T47D (cell line): ENCODE results near the gene S100A4.
"Not testable (repeated sequence)": the region's sequence is repeated elsewhere in the genome, so short reads cannot be mapped to it uniquely, and the experiment has no call there.

Source experiments
- DNase-seq, 2 experiments: peaks; one replicate each; pipeline versions ENCODE4 v3.0.0 to v3.0.0-alpha.2; 2011 to 2012; ENCODE audit warnings: low read depth in 1 of 2, low spot score in 1 of 2
- JUND ChIP-seq: IDR thresholded peaks from 2 replicates; pipeline ENCODE4 v1.6.1; 2012; ENCODE audit warnings: low read depth
- in situ Hi-C: cut with HindIII; loops from 2 replicates; pipeline ENCODE4 v1.10.0; 2016; ENCODE audit warnings: low sequenced_read_pairs, low pct_unique_long_range_greater_than_20kb

S100A4 gene

GRCh38 chr1:153577138-153577537 lies 31.5 kb upstream of the S100A4 start:
- no peak for DNase-seq
- no peak for TF ChIP-seq JUND
- in situ Hi-C loops: no loop called here

DNA sequence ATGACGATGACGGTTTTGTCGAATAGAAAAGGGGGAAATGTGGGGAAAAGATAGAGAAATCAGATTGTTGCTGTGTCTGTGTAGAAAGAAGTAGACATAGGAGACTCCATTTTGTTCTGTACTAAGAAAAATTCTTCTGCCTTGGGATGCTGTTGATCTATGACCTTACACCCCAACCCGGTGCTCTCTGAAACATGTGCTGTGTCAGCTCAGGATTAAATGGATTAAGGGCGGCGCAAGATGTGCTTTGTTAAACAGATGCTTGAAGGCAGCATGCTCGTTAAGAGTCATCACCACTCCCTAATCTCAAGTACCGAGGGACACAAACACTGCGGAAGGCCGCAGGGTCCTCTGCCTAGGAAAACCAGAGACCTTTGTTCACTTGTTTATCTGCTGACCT lies 29.9 kb upstream of the S100A4 start:
- DNase-seq, in situ Hi-C loops: not testable (repeated sequence)

DNA sequence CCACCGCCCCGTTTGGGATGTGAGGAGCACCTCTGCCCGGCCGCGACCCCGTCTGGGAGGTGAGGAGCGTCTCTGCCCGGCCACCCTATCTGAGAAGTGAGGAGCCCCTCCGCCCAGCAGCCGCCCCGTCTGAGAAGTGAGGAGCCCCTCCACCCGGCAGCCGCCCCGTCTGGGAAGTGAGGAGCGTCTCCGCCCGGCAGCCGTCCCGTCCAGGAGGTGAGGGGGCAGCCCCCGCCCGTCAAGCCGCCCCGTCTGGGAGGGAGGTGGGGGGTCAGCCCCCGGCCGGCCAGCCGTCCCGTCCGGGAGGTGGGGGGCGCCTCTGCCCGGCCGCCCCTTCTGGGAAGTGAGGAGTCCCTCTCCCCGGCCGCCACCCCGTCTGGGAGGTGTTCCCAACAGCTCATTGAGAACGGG lies 29.5 kb upstream of the S100A4 start:
- not testable (repeated sequence) for DNase-seq

GRCh38 chr1:153573351-153573750 lies 27.7 kb upstream of the S100A4 start:
- no peak for TF ChIP-seq JUND
- in situ Hi-C loops: no loop called here
- no peak for DNase-seq

More for the DNA sequence above, 29.5 kb upstream of the S100A4 start:
- in situ Hi-C loops: not testable (repeated sequence)

DNA sequence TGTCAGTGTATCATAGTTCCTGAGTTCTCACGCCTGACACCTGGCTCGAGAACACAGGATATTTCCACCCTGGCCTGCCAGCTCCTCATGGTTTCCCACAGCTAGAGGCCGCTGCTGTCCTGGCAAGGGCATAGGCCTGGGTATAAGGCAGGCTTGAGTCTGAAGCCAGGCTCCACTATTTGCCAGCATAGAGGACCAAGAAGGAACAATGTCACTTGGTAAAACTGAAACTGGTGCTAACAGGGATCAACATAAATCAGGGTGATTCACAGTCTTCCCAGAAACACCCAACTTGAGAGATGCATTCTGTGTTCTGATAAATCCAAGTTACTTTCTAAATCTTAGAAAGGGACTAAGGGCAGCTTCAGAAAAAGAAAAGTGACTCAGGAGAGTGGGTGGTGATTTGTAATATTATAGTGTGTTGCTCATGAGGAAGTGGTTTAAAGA lies 27.0 kb upstream of the S100A4 start:
- no peak for TF ChIP-seq JUND
- DNase-seq: peak; percentile 90 to 94
- in situ Hi-C loops: no loop called here

DNA sequence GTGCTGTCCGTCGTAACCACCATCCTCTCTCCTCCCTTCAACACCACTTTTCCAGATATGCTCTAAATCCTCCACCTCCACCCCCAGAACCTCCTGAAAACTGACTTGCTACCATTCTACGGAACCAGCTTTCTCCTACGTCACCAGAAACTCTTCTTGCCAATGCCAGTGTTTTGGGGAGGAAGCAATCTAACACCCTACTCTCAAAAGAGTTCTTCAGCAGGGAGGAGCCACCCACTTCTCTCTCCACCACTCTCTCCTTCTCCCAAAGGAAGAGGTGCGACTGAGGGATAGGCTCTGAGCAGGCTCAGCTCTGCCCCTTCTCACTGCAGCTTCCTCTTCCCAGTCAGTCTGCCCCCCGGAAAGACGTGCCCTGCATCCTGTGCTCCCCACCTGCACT lies 26.1 kb upstream of the S100A4 start:
- TF ChIP-seq JUND: no peak
- in situ Hi-C loops: no loop called here

DNA sequence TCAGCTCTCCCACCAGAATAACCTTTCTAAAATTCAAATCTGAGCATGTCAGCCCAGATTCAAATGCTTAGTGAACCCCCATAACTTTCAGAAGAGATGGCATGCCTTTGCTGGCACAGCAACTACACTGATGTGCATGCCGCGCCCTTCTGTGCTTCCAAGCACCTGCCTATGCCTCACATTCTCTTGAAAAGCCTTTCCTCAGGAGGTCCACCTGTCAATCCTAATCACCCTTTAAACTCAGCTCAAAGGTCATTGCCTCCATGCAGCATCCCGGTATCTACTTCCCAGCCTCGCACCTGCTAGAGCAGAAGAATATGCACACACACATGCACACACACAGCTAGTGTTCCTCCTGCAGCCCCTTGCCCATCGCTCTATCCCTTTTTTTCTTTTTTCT lies 25.3 kb upstream of the S100A4 start:
- in situ Hi-C loops: no loop called here
- no peak for TF ChIP-seq JUND
- DNase-seq: no peak

More for the DNA sequence above, 26.1 kb upstream of the S100A4 start:
- DNase-seq: no peak

DNA sequence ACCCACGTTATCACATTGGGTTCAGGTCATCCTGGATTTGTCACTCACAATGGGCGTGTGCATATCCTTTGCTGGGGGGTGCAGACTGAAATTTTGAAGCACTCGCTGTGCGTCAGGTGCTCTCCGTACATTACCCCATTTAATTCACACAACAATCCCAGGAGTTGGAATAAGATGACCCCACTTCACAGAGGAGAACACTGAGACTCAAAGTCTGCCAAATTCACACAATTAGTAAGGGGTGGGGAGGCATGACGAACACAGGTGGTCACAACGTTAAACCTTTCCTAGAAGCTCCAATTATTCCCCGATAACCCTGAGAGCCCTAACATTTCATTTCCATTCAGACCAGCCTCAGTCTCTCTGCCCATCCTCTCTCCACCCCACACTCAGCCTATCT lies 23.9 kb upstream of the S100A4 start:
- no peak for TF ChIP-seq JUND
- in situ Hi-C loops: no loop called here

GRCh38 chr1:153568367-153569099 lies 22.9 kb upstream of the S100A4 start:
- no peak for TF ChIP-seq JUND
- DNase-seq: peak; percentile 79 to 92
- in situ Hi-C loops: no loop called here

More for the DNA sequence above, 23.9 kb upstream of the S100A4 start:
- no peak for DNase-seq

GRCh38 chr1:153567621-153568366 lies 22.2 kb upstream of the S100A4 start:
- no peak for TF ChIP-seq JUND
- in situ Hi-C loops: no loop called here
- no peak for DNase-seq

DNA sequence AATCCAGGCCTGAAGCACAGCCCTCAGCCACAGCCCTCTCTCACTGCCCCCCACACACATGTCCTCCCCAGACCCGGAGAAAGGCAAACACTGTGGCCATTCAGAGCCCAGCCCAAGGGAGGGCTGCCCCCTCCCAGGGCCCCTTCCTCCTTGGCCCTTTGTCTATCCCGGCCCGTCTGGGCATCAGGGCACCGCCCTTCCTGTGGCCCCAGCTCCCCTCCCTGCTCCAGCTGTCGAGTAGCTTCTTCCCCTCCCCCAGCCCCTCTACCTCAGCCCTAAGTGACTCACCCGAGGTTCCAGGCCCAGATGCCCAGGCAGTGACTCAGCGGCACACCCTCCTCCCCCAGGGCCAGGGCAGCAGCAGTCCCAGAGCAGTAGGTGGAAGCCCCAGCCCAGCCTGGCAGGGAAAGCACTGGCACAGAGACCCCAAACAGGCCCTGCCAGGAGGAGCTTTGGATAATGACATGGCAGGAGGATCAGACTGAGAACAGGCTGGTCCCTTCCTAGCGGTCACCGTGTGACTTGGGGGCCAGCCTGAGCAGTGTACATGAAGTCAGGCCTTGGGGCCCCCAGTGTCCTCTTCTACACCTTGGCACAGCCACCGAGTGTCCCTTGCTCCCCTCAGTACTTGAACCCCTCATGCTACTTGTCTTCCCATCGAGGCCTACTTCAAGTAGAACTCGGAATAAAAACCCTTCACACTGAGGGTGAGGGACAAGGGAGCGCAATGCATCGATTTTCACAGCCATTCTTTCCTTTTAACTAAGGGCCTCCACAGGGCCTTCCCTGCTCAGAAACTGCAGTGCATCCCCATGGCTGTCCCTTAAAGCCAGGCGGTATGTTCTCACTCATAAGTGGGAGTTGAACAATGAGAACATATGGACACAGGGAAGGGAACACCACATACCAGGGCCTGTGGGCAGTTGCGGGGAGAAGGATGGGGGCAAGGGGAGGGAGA lies 21.1 kb upstream of the S100A4 start:
- in situ Hi-C loops: no loop called here
- peak; percentile 85 to 94 for DNase-seq
- TF ChIP-seq JUND: peak; percentile 98
